Lower leg skin (tissue), 3 donors: ENCODE results near the gene PEX5.

Source experiments
- POLR2A ChIP-seq, 2 donors: fragments of 450-650 bp; IDR thresholded peaks; one replicate each; pipeline ENCODE4 v1.6.1; 2016 to 2017; ENCODE audit warnings: antibody characterized with exemption in 2 of 2, mild to moderate bottlenecking in 1 of 2, moderate library complexity in 1 of 2
- TF ChIP-seq, protein P1 (sequence below), 3 donors: fragments of 450-650 bp; IDR thresholded peaks; one replicate each; pipeline ENCODE4 v1.5.1; 2016; ENCODE audit warnings: antibody characterized with exemption in 3 of 3, mild to moderate bottlenecking in 3 of 3, moderate library complexity in 2 of 3

GRCh38 chr12:7259060-7259459, 69.6 kb downstream of the PEX5 start:
- TF ChIP-seq, protein P1, sequence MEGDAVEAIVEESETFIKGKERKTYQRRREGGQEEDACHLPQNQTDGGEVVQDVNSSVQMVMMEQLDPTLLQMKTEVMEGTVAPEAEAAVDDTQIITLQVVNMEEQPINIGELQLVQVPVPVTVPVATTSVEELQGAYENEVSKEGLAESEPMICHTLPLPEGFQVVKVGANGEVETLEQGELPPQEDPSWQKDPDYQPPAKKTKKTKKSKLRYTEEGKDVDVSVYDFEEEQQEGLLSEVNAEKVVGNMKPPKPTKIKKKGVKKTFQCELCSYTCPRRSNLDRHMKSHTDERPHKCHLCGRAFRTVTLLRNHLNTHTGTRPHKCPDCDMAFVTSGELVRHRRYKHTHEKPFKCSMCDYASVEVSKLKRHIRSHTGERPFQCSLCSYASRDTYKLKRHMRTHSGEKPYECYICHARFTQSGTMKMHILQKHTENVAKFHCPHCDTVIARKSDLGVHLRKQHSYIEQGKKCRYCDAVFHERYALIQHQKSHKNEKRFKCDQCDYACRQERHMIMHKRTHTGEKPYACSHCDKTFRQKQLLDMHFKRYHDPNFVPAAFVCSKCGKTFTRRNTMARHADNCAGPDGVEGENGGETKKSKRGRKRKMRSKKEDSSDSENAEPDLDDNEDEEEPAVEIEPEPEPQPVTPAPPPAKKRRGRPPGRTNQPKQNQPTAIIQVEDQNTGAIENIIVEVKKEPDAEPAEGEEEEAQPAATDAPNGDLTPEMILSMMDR (IDR thresholded peaks at IDR 0.05) = no peak
- no peak for TF ChIP-seq POLR2A (IDR thresholded peaks at IDR 0.05)
